NT2/D1 (cell line): ENCODE results near the gene ORM1.

Experiments
- SUZ12 ChIP-seq: IDR thresholded peaks from 2 replicates; pipeline ENCODE4 v1.6.1; 2011; ENCODE audit not compliant: insufficient read length, insufficient read depth; ENCODE audit errors: extremely low read depth
- YY1 ChIP-seq: IDR thresholded peaks from 2 replicates; pipeline ENCODE4 v1.6.1; 2011; ENCODE audit not compliant: insufficient read length, insufficient read depth

DNA sequence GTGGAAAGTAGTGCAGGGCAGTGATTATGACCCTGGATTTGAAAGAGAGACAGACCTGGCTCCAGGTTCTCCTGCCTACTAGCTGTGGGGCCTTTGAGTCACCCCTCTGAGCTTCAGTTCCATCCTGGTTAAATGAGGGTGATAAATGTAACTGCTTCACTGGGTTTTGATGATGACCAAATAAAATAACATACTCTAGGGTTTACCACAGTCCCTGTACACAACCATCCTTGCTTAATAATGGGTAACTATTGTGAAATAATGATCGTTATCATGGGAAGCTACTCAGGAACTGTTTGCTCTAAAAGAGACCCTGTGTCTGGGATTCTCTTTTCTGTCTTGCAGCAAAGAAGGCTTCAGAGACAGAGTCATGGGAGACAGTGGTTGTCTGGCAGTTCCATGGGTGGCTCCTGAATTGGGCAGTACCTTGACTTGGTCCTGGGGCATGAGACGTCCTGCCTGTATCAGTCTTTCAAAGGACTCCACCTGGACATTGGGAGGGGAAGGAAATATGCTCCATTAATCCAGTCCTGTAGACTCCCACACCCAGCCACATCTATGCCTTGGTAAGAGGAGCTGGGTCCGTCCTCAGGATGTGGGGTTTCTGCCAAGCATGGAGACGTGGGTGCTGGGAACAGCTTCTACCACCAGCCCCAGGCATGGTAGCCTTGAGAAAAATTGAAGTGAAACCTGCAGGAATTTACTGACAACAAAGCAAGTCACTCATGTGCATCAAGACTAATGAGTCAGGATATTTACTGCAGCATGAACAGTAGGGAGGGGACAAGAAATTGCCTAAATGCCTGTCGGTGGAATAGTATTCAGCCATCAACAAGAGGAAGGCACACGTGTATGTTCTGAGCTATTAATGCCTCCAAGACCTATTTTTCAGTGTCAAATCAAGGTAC is 41.5 kb downstream of the ORM1 start:
- TF ChIP-seq YY1: no peak
- TF ChIP-seq SUZ12: no peak
